IMR-90 (cell line): ENCODE results near the gene TNN. TPM values are rescaled to one million over a fixed set of nuclear protein-coding genes. Genes with fewer than 3 reads are reported as not detected.

ENCODE experiments used
- ATAC-seq: fragments of 200-7000 bp; cut with Tn5 transposase; 2 replicates; pipeline ENCODE4 v1.9.1; 2020; ENCODE audit warnings: low read depth, mild to moderate bottlenecking, moderate library complexity
- BruUV-seq: library from RNA; stranded (reverse); fragments of 400-500 nt; replicated peaks from 2 replicates; lab custom pipeline; 2021; lab: Mats Ljungman, UMichigan
- CTCF ChIA-PET: fragments of 300-600 bp; formaldehyde crosslinking; extraction: SDS; loops from one replicate; lab custom pipeline; 2021; ENCODE audit warnings: antibody characterized with exemption; lab: Yijun Ruan, JAX
- POLR2A ChIA-PET: fragments of 300-600 bp; sonication (Branson Sonifier 250); formaldehyde crosslinking; loops from one replicate; lab custom pipeline; 2022; ENCODE audit warnings: antibody characterized with exemption; ENCODE audit not compliant: unreplicated experiment; lab: Charles Lee
- DNase-seq: peaks from one replicate; pipeline ENCODE4 v3.0.0; 2013
- H2AFZ ChIP-seq: replicated peaks from 2 replicates; pipeline ENCODE3; 2013; ENCODE audit warnings: low read length, mild to moderate bottlenecking; ENCODE audit not compliant: poor library complexity
- H2AK5ac ChIP-seq: 2 replicates; pipeline ENCODE4 v1.6.1; 2013; ENCODE audit warnings: low read depth, low read length, inconsistent platforms
- H2AK9ac ChIP-seq: replicated peaks from 2 replicates; pipeline ENCODE3; 2013; ENCODE audit warnings: mild to moderate bottlenecking, low read depth, low read length, moderate library complexity; ENCODE audit not compliant: poor library complexity
- H2BK120ac ChIP-seq: 2 replicates; pipeline ENCODE4 v1.6.1; 2013; ENCODE audit warnings: low read depth, low read length, inconsistent platforms
- H2BK15ac ChIP-seq: 3 replicates; pipeline ENCODE4 v1.6.1; 2013; ENCODE audit warnings: low read depth, low read length, inconsistent platforms
- H2BK20ac ChIP-seq: 2 replicates; pipeline ENCODE4 v1.6.1; 2013; ENCODE audit warnings: low read depth, mild to moderate bottlenecking, inconsistent platforms, low read length, moderate library complexity
- H2BK5ac ChIP-seq: 2 replicates; pipeline ENCODE4 v1.6.1; 2013; ENCODE audit warnings: mild to moderate bottlenecking, low read depth, low read length, inconsistent platforms; ENCODE audit not compliant: poor library complexity, severe bottlenecking
- H3K14ac ChIP-seq: replicated peaks from 2 replicates; pipeline ENCODE4 v1.6.1; 2013; ENCODE audit warnings: low read depth, low read length, inconsistent platforms
- H3K18ac ChIP-seq: 2 replicates; pipeline ENCODE4 v1.6.1; 2013; ENCODE audit warnings: low read depth, low read length, control low read depth
- H3K23ac ChIP-seq: 2 replicates; pipeline ENCODE4 v1.6.1; 2013; ENCODE audit warnings: low read depth, low read length, inconsistent platforms
- H3K27ac ChIP-seq: 2 replicates; pipeline ENCODE4 v1.5.1; 2013; ENCODE audit warnings: mild to moderate bottlenecking, control low read depth, low read length; ENCODE audit not compliant: insufficient read depth
- H3K27me3 ChIP-seq: 2 replicates; pipeline ENCODE4 v1.6.1; 2013; ENCODE audit warnings: low read length; ENCODE audit not compliant: control insufficient read depth, insufficient read depth
- H3K36me3 ChIP-seq: 2 replicates; pipeline ENCODE4 v1.6.1; 2013; ENCODE audit warnings: low read length, mixed read lengths; ENCODE audit not compliant: control insufficient read depth, insufficient read depth
- H3K4ac ChIP-seq: 2 replicates; pipeline ENCODE4 v1.6.1; 2013; ENCODE audit warnings: low read depth, low read length, inconsistent platforms
- H3K4me1 ChIP-seq: 2 replicates; pipeline ENCODE4 v1.6.1; 2013; ENCODE audit warnings: low read length, mixed read lengths; ENCODE audit not compliant: control insufficient read depth, insufficient read depth
- H3K4me2 ChIP-seq: 2 replicates; pipeline ENCODE4 v1.6.1; 2013; ENCODE audit warnings: low read depth, mild to moderate bottlenecking, control low read depth, low read length, moderate library complexity
- H3K4me3 ChIP-seq: 2 replicates; pipeline ENCODE4 v1.5.1; 2013; ENCODE audit warnings: low read depth, mild to moderate bottlenecking, control low read depth, low read length, moderate library complexity; ENCODE audit not compliant: insufficient read depth
- H3K56ac ChIP-seq: 2 replicates; pipeline ENCODE4 v1.6.1; 2013; ENCODE audit warnings: low read length, inconsistent platforms; ENCODE audit not compliant: insufficient read depth; ENCODE audit errors: extremely low read depth
- H3K79me1 ChIP-seq, 2 experiments: 2 replicates each; pipeline ENCODE4 v1.6.1; 2013; ENCODE audit warnings: low read length in 2 of 2, inconsistent platforms in 1 of 2, low read depth in 1 of 2
- H3K9ac ChIP-seq: 2 replicates; pipeline ENCODE4 v1.6.1; 2013; ENCODE audit warnings: low read depth, low read length, control low read depth
- H3K9me1 ChIP-seq: 2 replicates; pipeline ENCODE4 v1.6.1; 2013; ENCODE audit warnings: low read length, inconsistent platforms; ENCODE audit not compliant: insufficient read depth
- H3K9me3 ChIP-seq: 2 replicates; pipeline ENCODE4 v1.6.1; 2013; ENCODE audit warnings: low read length; ENCODE audit not compliant: control insufficient read depth, insufficient read depth
- H4K20me1 ChIP-seq: 2 replicates; pipeline ENCODE4 v1.6.1; 2013; ENCODE audit warnings: low read length, inconsistent platforms; ENCODE audit not compliant: insufficient read depth
- H4K5ac ChIP-seq: 2 replicates; pipeline ENCODE4 v1.6.1; 2013; ENCODE audit warnings: mild to moderate bottlenecking, low read depth, low read length, control low read depth
- H4K8ac ChIP-seq, 2 experiments: 2 replicates each; pipeline ENCODE4 v1.6.1; 2013; ENCODE audit warnings: low read depth in 2 of 2, low read length in 2 of 2, control low read depth in 1 of 2, inconsistent platforms in 1 of 2
- H4K91ac ChIP-seq: 2 replicates; pipeline ENCODE4 v1.6.1; 2013; ENCODE audit warnings: low read depth, low read length, inconsistent platforms; ENCODE audit not compliant: insufficient read depth
- CEBPB ChIP-seq: IDR thresholded peaks from 2 replicates; pipeline ENCODE4 v1.6.1; 2012; ENCODE audit warnings: low read depth, low read length, improper control_type of control experiment
- CTCF ChIP-seq: conservative IDR thresholded peaks from 2 replicates; pipeline ENCODE4 v1.5.1; 2012; ENCODE audit warnings: mild to moderate bottlenecking, low read depth, low read length, improper control_type of control experiment
- MAZ ChIP-seq: IDR thresholded peaks from 2 replicates; pipeline ENCODE4 v1.6.1; 2012; ENCODE audit warnings: low read depth, mild to moderate bottlenecking, low read length, improper control_type of control experiment, moderate library complexity, borderline replicate concordance
- MXI1 ChIP-seq: IDR thresholded peaks from 2 replicates; pipeline ENCODE4 v1.6.1; 2012; ENCODE audit warnings: low read depth, mild to moderate bottlenecking, low read length, moderate library complexity, borderline replicate concordance
- POLR2A ChIP-seq: IDR thresholded peaks from 2 replicates; pipeline ENCODE4 v1.6.1; 2012; ENCODE audit warnings: mild to moderate bottlenecking, low read depth, low read length
- RCOR1 ChIP-seq: IDR thresholded peaks from 2 replicates; pipeline ENCODE4 v1.6.1; 2012; ENCODE audit warnings: mild to moderate bottlenecking, low read length, improper control_type of control experiment; ENCODE audit not compliant: insufficient replicate concordance
- USF2 ChIP-seq: fragments of 150-350 bp; IDR thresholded peaks from 2 replicates; pipeline ENCODE4 v1.6.1; 2017; ENCODE audit warnings: mild to moderate bottlenecking, antibody characterized with exemption, low read length, low read depth
- WGBS, 2 experiments: methylation state at CpG; one replicate each; pipeline versions ENCODE4 v1.1.5 to v1.1.7; 2013; ENCODE audit warnings: missing lambda C conversion rate in 2 of 2; ENCODE audit not compliant: insufficient read length in 1 of 2; ENCODE audit errors: extremely low coverage in 2 of 2; 5-methylcytosine and 5-hydroxymethylcytosine counted together
- dilution Hi-C: fragments of 300-500 bp; cut with HindIII; formaldehyde crosslinking; loops from one replicate; pipeline ENCODE4 v1.14.3; 2018; ENCODE audit warnings: low sequenced_read_pairs; ENCODE audit not compliant: unreplicated experiment
- in situ Hi-C: fragments of 300-500 bp; cut with MboI; formaldehyde crosslinking; loops from 3 replicates; pipeline ENCODE4 v1.14.3; 2019; ENCODE audit warnings: low sequenced_read_pairs, inconsistent platforms, mixed read lengths
- intact Hi-C: fragments of 100-400 bp; cut with micrococcal nuclease; formaldehyde crosslinking; loops from 2 replicates; pipeline ENCODE4 v1.10.0; 2022
- polyA plus RNA-seq, 3 experiments: library from polyadenylated mRNA; depleted of rRNA; stranded (reverse); fragments of >200 nt; gene quantifications; 2 replicates each; pipeline ENCODE4 v1.2.3, GENCODE V29; 2012; ENCODE audit warnings: low replicate concordance in 1 of 3
- total RNA-seq: library from RNA; depleted of rRNA; stranded (reverse); fragments of >200 nt; gene quantifications from 2 replicates; pipeline ENCODE4 v1.2.3, GENCODE V29; 2012

Gene TNN
- total and polyA plus RNA-seq, 2 of the 4 experiments (the other 2 are of a cell fraction), result not detected

- Histone ChIP-seq H2AK5ac (no peak overlapping the region), H4K91ac (no peak overlapping the region), H3K4me2 (no peak overlapping the region), H3K27me3 (no peaks in the 10 kb centered on the region), H3K4me3 (no peak overlapping the region), H3K9ac (no peak overlapping the region), H2BK20ac (no peak overlapping the region), H4K20me1 (no peaks in the 10 kb centered on the region), H3K23ac (no peak overlapping the region), H3K27ac (no peak overlapping the region), H3K9me1 (no peaks in the 10 kb centered on the region), H4K8ac (no peak overlapping the region), H2AK9ac (no peak overlapping the region), H3K36me3 (no peaks in the 10 kb centered on the region), H2BK5ac (no peak overlapping the region), H2BK15ac (no peak overlapping the region), H3K14ac (no peak overlapping the region), H2AFZ (no peak overlapping the region), H3K56ac (no peak overlapping the region), H2BK120ac (no peak overlapping the region), H3K79me1 (no peaks in the 10 kb centered on the region), H3K4ac (no peak overlapping the region), H3K18ac (no peak overlapping the region), H3K9me3 (no peaks in the 10 kb centered on the region), H3K4me1 (no peaks in the 10 kb centered on the region), H4K5ac (no peak overlapping the region)
- 34% methylated on average over 3 of the region's 4 CpGs; no CpG with 5 or more reads in 1 of the 2 experiments for WGBS, 2 experiments
- BruUV-seq, result no TSS peak
- intact Hi-C loops (no loop called here), dilution Hi-C loops (no loop called here), in situ Hi-C loops (loop anchor here (25.0 kb wide), 1 partner anchor 1699 kb away; no protein-coding TSS in a partner anchor)
- DNase-seq (no peak), ATAC-seq (no peak)
- no peak for TF ChIP-seq RCOR1
- TF ChIP-seq MXI1, result no peak
- TF ChIP-seq POLR2A, result no peak
- TF ChIP-seq CEBPB, result no peak
- no peak for TF ChIP-seq MAZ
- no peak for TF ChIP-seq USF2
- no peak for TF ChIP-seq CTCF
- ChIA-PET CTCF (no interaction called here), POLR2A (no interaction called here)
Measured at GRCh38 chr1:175162955-175163354, 95.3 kb downstream of the TNN start.
